Sigmoid colon (tissue), 7 donors: ENCODE data around the gene HIGD2B. TPM values are rescaled to one million over a fixed set of nuclear protein-coding genes. Genes with fewer than 3 reads are reported as not detected.
A peak's percentile ranks its signal among the peaks of the same experiment; 100 is the strongest.
"Not testable (repeated sequence)": the region's sequence is repeated elsewhere in the genome, so short reads cannot be mapped to it uniquely, and the experiment has no call there.

Source experiments
- DNase-seq: peaks from one replicate; pipeline ENCODE4 v3.0.0-alpha.2; 2019
- H3K27ac ChIP-seq, 4 donors: fragments of 200-600 bp; sonication (generic); one replicate each; pipeline ENCODE4 v1.5.1; 2016 to 2019; ENCODE audit warnings: mild to moderate bottlenecking in 1 of 4
- H3K27me3 ChIP-seq, 3 donors: fragments of 200-600 bp; sonication (generic); one replicate each; pipeline ENCODE4 v1.5.1; 2019; ENCODE audit warnings: mild to moderate bottlenecking in 1 of 3
- H3K36me3 ChIP-seq, 4 donors: fragments of 200-600 bp; sonication (generic); one replicate each; pipeline ENCODE4 v1.5.1; 2016 to 2019
- H3K4me1 ChIP-seq, 4 donors: fragments of 200-600 bp; sonication (generic); one replicate each; pipeline ENCODE4 v1.5.1; 2017 to 2019
- H3K4me3 ChIP-seq, 4 donors: fragments of 200-600 bp; sonication (generic); one replicate each; pipeline ENCODE4 v1.5.1; 2017 to 2019; ENCODE audit warnings: mild to moderate bottlenecking in 2 of 4, moderate library complexity in 1 of 4
- H3K9me3 ChIP-seq, 4 donors: fragments of 200-600 bp in 3 of 4; sonication (generic) in 3 of 4; one replicate each; pipeline versions ENCODE4 v1.5.1 to v1.6.1; 2013 to 2019
- POLR2AphosphoS5 ChIP-seq, 4 donors: sonication (generic); formaldehyde crosslinking; IDR thresholded peaks; one replicate each; pipeline ENCODE4 v1.6.1; 2017; ENCODE audit warnings: antibody characterized with exemption in 4 of 4
- WGBS, 2 donors: extraction: QIAGEN DNeasy Blood & Tissue Kit; methylation state at CpG; one replicate each; pipeline ENCODE4 v1.1.7; 2013; 5-methylcytosine and 5-hydroxymethylcytosine counted together
- intact Hi-C: fragments of 100-400 bp; cut with DNase I; formaldehyde crosslinking; loops from one replicate; pipeline ENCODE4 v1.15.1; 2023
- polyA plus RNA-seq, 3 donors: library from polyadenylated mRNA; stranded (reverse); fragments of 200-250 nt; gene quantifications; one replicate each; pipeline ENCODE4 v1.2.3, GENCODE V29; 2013
- small RNA-seq, 3 donors: library from RNA; depleted of rRNA; stranded (forward); fragments of <200 nt; gene quantifications; one replicate each; pipeline ENCODE3, GENCODE V24; 2016
- total RNA-seq, 4 donors: library from RNA; depleted of rRNA; stranded (reverse); fragments of >200 nt; gene quantifications; one replicate each; pipeline ENCODE4 v1.1.0, GENCODE V29; 2016
- donor health status: healthy with polysubstance abuse.
- donor health status: Bipolar disorder and iron deficiency.
- donor health status: healthy.

The HIGD2B gene
- total and polyA plus RNA-seq, 7 donors, result not detected

DNA sequence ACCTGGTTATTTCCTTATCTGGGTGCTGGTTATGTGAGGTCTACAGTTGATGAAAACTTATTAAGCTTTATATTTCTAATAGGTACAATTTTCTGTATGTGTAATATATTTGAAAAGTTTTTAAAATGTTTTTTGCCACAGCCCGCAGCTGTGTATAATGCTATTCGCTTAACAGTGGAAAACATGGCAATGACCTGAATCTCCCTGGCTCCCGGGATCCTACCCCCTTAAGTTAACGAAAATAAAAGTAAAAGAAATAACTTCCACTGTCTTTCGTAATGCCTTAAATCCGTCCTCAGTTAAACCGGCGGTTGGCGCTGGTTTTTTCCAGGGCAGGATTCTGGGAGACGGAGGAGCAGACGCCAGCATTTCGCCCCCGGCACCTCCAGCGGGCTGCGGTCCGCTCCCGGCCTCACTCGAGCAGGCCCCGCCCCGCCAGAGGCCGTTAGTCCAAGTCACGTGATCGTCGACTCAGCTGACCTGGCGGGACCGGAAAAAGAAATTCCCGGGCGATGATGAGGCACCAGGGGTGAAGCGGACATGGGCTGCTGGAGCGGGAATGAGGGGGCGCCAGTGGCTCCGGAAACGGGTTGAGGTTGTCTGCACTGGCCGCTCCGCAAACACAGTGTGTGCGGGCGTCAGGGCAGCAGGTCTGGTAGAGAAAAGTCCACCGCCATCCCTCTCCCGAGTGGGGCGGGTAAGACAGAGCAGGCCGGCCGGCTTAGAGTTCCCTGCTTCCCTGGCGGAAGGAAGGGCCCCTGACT lies 49.3 kb downstream of the HIGD2B start:
- Histone ChIP-seq H3K27ac (peak overlapping the region in 2 of 4 donors; percentile 39 to 70), H3K4me3 (peak overlapping the region; percentile 8 to 43 (median 26))
- intact Hi-C loops, H3K4me1 ChIP-seq, H3K27me3 ChIP-seq, H3K36me3 ChIP-seq, H3K9me3 ChIP-seq: not testable (repeated sequence)
- WGBS, 2 donors, result 0 to 1% methylated on average over 25 to 27 of the region's 43 CpGs
- peak; percentile 91 for DNase-seq
- TF ChIP-seq POLR2AphosphoS5 (IDR thresholded peaks at IDR 0.05), result peak in 2 of 4 donors; percentile 50 to 54

DNA sequence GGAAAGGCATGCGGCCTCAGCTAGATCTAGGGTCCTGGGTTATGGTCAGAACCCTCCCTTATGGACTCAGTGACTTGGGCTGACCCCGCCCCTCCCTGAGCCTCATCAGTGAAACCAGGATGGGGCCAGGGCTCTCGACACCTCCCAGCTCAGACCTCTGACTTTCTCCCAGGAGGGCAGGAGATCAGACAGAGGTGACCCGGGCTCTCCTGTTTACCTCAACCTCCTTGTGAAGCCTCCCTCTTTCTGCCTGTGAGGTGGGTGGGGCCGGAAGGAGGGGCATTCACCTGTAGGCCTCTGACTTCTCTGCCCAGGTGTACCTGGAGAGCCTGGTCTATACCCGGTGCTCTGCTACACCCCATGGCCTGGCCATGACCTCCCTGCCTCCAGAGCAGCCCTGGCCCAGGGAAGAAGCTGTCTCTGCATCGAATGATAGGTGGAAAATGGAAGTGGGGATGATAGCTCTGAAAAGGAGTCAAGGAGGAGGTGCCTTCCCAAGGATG lies 56.9 kb downstream of the HIGD2B start:
- intact Hi-C loops, DNase-seq, H3K36me3 ChIP-seq, H3K9me3 ChIP-seq, H3K27ac ChIP-seq, H3K4me3 ChIP-seq, H3K4me1 ChIP-seq, H3K27me3 ChIP-seq: not testable (repeated sequence)
- WGBS, 2 donors, result 77 to 84% methylated on average over 7 of the region's 7 CpGs

DNA sequence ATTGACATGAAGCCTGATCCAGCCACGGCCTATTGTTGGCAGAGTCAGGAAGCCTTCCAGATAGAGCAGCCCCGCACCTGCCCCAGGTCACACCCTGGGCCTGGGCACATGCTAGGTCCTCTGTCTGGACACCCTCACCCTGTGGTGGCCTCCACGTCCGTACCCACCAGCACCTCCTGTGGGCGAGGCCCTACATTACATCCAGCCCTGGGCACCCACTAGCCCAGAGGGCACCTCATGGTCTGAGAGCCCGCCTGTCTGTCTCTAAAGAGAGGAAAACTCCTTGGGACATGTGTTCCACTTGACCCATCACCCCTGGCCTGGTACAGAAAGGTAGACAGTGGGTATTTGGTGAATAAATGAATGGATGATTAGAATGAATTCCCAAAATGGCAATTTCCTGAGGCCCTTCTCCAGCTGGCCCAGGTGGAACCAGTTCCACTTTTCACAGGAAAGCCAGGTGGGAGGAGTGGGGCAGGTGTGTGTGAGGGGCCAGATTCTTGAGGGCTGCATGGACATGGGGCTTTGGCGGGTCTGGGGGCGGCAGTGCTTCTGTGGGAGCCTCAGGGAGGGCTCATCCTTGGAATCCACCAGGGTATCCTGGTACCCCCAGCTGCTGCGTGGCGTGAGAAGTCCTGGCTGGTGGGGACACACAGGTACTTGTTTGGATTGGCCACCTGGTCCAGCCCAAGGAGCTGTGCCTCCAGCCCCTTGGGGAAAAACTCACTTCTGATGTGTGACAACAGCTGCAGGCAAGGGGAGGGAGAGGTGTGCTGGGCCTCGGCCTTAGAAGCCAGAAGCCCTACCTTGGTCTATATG lies 57.5 kb downstream of the HIGD2B start:
- 88 to 91% methylated on average over 11 of the region's 11 CpGs for WGBS, 2 donors
- H3K4me1 ChIP-seq, DNase-seq, H3K9me3 ChIP-seq, H3K4me3 ChIP-seq, H3K27me3 ChIP-seq, H3K36me3 ChIP-seq, intact Hi-C loops, H3K27ac ChIP-seq: not testable (repeated sequence)

DNA sequence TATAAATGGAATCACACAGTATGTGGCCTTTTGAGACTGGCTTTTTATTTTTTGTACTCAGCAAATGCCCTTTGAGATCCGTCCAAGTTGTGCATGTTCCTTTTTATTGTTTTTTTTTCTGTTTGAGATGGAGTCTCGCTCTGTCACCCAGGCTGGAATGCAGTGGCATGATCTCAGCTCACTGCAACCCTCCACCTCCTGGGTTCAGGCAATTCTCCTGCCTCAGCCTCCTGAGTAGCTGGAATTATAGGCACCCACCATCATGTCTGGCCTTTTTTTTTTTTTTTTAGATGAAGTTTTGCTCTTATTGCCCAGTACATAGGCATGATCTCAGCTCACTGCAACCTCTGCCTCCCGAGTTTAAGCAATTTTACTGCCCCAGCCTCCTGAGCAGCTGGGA lies 59.8 kb downstream of the HIGD2B start:
- DNase-seq, H3K27ac ChIP-seq, H3K4me1 ChIP-seq, H3K36me3 ChIP-seq, H3K9me3 ChIP-seq, intact Hi-C loops, H3K27me3 ChIP-seq, H3K4me3 ChIP-seq: not testable (repeated sequence)
- whole genome bisulfite sequencing, 2 donors, result 78 to 83% methylated on average over 3 of the region's 3 CpGs

Small RNAs within 50 kb of the gene (small RNA-seq; reads per million reads assigned to genes)
- gene RN7SL853P, result 0 reads per million in 3 donors

Other genes with a start within 250 kb of the HIGD2B start
- 10 to 100 TPM; 36.4 to 69.5 (median 45.2) TPM for gene ARIH1, start 211.9 kb downstream of the HIGD2B start, total RNA-seq
- gene ARIH1, start 211.9 kb downstream of the HIGD2B start, polyA plus RNA-seq, result 10 to 100 TPM; 10.8 to 22.8 (median 18.3) TPM
- not detected for gene GOLGA6B, start 31.5 kb downstream of the HIGD2B start, total RNA-seq
- not detected for gene GOLGA6B, start 31.5 kb downstream of the HIGD2B start, polyA plus RNA-seq
- 10 to 100 TPM; 18.3 to 34.3 (median 29.0) TPM for gene BBS4, start within 50 bp of the HIGD2B start, total RNA-seq
- gene BBS4, start within 50 bp of the HIGD2B start, polyA plus RNA-seq, result 10 to 100 TPM in 1 of 3 donors, 1 to 10 TPM in 2; 4.4 to 10.1 (median 8.4) TPM
- gene ADPGK, start 97.6 kb upstream of the HIGD2B start, total RNA-seq, result 10 to 100 TPM; 23.9 to 30.5 (median 27.2) TPM
- gene ADPGK, start 97.6 kb upstream of the HIGD2B start, polyA plus RNA-seq, result 10 to 100 TPM; 10.2 to 41.1 (median 17.1) TPM